Nephron progenitor cell (in vitro differentiated cells): ENCODE data around the gene FCRL5.
A peak's percentile ranks its signal among the peaks of the same experiment; 100 is the strongest.

Experiments
- DNase-seq: peaks from one replicate; pipeline ENCODE4 v3.0.0; 2021
- H3K27ac Mint-ChIP-seq: 2 replicates; pipeline ENCODE4 v1.8.0; 2021; ENCODE audit warnings: mild to moderate bottlenecking, moderate library complexity, mixed read lengths
- H3K27me3 Mint-ChIP-seq: 2 replicates; pipeline ENCODE4 v1.8.0; 2021; ENCODE audit warnings: mild to moderate bottlenecking, low read depth, mixed read lengths; ENCODE audit not compliant: poor library complexity
- H3K36me3 Mint-ChIP-seq: 2 replicates; pipeline ENCODE4 v1.8.0; 2021; ENCODE audit warnings: low read depth, mixed read lengths
- H3K4me1 Mint-ChIP-seq: 2 replicates; pipeline ENCODE4 v1.8.0; 2021; ENCODE audit warnings: mixed read lengths
- H3K4me3 Mint-ChIP-seq: 2 replicates; pipeline ENCODE4 v1.8.0; 2021; ENCODE audit warnings: mild to moderate bottlenecking, moderate library complexity, mixed read lengths
- H3K9me3 Mint-ChIP-seq: 2 replicates; pipeline ENCODE4 v1.8.0; 2021; ENCODE audit warnings: mild to moderate bottlenecking, moderate library complexity, mixed read lengths
- CTCF ChIP-seq: fragments of 200-600 bp; sonication (generic); IDR thresholded peaks from 2 replicates; pipeline ENCODE4 v1.5.0; 2021; ENCODE audit warnings: antibody characterized with exemption

The FCRL5 gene

DNA sequence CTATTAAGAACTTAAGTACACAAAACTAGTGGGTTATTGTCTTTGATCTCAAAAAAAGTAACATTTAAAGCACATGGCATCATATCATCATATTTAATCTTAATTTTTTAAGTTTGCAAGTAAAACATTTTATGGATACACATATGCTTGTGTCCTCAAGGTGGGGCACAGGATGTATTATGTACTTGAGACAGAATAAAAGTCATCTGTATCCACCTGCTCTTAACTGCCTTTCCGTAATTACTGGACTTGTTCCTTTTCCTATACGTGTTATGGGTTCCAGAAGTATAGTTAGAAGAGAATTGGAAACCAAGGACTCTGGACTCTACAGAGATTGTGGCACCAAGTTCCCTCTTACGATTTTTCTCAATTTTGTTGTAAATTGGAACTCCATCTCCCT, 79.4 kb downstream of the FCRL5 start:
- TF ChIP-seq CTCF, result no peak
- peaks cover 10% of the 10 kb centered on the region for H3K27me3 Mint-ChIP-seq
- DNase-seq, result no peak

DNA sequence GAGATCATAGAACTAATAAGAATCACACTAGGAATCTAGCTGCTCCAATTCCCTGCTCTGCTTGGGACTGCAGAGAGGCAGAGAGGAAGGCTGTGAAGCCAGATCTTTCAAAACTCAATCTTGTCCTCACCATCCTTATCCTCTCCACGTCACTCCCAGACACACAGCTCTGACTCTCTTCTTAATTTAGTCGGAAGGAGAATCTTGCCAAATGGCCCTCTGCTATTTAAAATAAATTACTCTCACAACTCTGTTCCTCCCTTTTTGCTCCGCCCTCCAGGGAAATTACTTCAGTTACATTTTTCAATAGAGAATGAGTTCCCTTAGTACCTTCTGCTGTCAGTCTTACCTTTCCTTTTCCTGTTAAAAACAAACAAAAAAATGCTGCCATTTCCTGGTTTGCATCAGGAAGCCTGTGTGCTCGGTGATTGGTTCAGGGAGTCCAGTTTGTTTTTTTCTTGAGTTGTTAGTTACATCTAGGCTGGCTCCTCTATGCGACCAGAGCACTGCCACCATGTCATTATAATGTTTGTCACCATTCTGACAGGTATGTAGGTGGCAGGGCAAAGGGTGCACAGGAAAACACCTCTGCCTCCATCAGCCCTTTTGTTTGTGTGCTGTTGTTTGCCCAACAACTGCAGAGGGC, 80.1 kb downstream of the FCRL5 start:
- no peak overlapping the region for H3K4me3 Mint-ChIP-seq
- peaks cover 29% of the 10 kb centered on the region for H3K9me3 Mint-ChIP-seq
- no peak for TF ChIP-seq CTCF
- no peak for DNase-seq
- H3K27me3 Mint-ChIP-seq, result peaks cover 10% of the 10 kb centered on the region
- H3K4me1 Mint-ChIP-seq, result peaks cover 8% of the 10 kb centered on the region
- no peaks in the 10 kb centered on the region for H3K36me3 Mint-ChIP-seq
- no peak overlapping the region for H3K27ac Mint-ChIP-seq

More for the DNA sequence above, 79.4 kb downstream of the FCRL5 start:
- no peak overlapping the region for H3K27ac Mint-ChIP-seq
- peaks cover 35% of the 10 kb centered on the region for H3K9me3 Mint-ChIP-seq
- H3K4me3 Mint-ChIP-seq, result no peak overlapping the region
- peaks cover 8% of the 10 kb centered on the region for H3K4me1 Mint-ChIP-seq
- H3K36me3 Mint-ChIP-seq, result no peaks in the 10 kb centered on the region

DNA sequence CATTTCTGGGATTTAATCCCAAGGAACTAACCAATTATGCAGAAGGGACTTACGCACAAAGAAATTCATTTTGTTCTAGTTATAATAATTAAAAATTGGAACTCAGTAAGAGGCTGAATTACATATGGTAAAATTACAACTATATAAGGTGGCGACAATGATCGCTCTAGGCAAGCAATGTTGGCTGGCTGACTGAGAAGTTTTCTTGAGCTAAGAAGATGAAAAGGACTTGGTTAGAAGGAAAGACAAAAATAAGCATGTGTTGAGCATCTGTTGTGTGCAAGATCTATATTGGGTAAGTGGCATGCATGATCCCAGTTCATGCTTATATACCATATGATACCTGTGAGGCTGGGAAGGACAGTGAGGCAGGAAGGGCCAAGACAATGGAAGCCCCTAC, 80.8 kb downstream of the FCRL5 start:
- no peak overlapping the region for H3K4me3 Mint-ChIP-seq
- H3K27ac Mint-ChIP-seq, result no peak overlapping the region
- H3K9me3 Mint-ChIP-seq, result peaks cover 22% of the 10 kb centered on the region
- DNase-seq, result no peak
- peaks cover 8% of the 10 kb centered on the region for H3K4me1 Mint-ChIP-seq
- no peak for TF ChIP-seq CTCF
- no peaks in the 10 kb centered on the region for H3K36me3 Mint-ChIP-seq
- H3K27me3 Mint-ChIP-seq, result peaks cover 10% of the 10 kb centered on the region

DNA sequence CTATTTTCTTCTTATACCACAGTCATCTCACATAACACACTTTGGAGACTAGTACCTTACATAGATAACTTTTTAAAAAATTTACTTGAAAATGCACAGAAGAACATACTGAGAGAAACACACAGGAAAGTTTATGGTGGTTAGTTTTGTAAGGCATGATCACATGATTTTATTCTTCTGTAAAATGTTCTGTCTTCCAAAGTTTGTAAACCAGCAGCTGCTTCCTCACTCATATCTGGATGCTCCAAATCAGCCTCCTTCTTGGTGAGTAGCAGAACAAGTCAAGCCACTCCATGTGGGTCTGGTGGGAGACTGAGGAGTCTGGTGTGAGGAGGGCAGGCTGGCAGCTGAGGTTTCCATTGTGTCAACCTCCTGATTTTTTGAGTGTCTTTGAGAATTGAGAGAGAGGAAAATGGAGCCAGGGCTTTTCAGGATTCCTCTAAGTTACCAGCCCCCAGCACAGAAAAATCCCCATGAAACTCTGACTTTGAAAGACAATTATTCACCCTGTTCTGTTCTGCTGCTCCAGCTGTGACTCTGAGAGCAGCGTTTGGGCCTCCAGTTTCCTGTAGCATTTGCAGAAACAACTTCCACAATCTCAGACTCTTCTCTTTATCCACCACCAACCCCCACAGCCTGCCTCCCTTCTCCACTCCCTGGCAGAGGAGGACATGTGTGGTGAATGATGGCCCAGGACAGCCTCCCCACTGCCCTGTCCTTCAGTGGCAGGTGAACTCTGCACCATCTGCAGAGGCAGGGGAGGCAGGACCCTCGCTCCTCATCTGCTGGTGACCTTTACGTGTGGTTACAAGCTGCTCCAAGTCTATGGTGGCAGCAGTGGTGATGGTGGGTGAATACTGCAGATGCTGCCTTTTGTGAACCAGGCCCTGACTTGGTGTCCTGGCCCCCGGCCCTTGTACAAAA, 82.3 kb downstream of the FCRL5 start:
- Mint-ChIP-seq H3K4me1 (peaks cover 8% of the 10 kb centered on the region), H3K4me3 (no peak overlapping the region), H3K27ac (peak overlapping the region; percentile 67), H3K9me3 (peaks cover 8% of the 10 kb centered on the region), H3K27me3 (peaks cover 10% of the 10 kb centered on the region), H3K36me3 (no peaks in the 10 kb centered on the region)
- no peak for DNase-seq
- no peak for TF ChIP-seq CTCF

DNA sequence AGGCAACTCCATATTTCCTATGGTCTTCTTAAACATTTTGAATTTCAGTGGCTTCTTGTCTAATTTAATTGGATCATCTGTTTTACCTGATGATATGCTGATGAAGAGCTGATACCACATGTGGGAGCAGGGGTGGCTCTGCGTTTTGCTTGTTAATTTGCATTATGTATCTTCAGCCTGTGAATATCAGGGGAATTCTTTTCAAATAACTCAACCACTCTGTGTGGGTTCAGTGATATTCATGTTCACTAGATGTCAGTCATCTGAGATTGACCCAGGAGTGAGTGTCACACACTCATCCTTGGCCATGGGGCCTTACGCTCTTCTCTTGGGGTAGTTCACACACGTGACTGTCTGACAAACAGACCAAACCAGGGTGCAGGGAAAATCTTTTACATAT, 83.0 kb downstream of the FCRL5 start:
- peaks cover 10% of the 10 kb centered on the region for H3K27me3 Mint-ChIP-seq
- H3K4me1 Mint-ChIP-seq, result peaks cover 8% of the 10 kb centered on the region

More for the DNA sequence above, 83.0 kb downstream of the FCRL5 start:
- no peak overlapping the region for H3K4me3 Mint-ChIP-seq
- no peaks in the 10 kb centered on the region for H3K36me3 Mint-ChIP-seq
- DNase-seq, result no peak
- peaks cover 3% of the 10 kb centered on the region for H3K9me3 Mint-ChIP-seq
- no peak for TF ChIP-seq CTCF
- H3K27ac Mint-ChIP-seq, result no peak overlapping the region
